ENCODE measurements around the gene SSR1. TPM values are rescaled to one million over a fixed set of nuclear protein-coding genes. Genes with fewer than 3 reads are reported as not detected.

The SSR1 gene
- total RNA-seq, 5 donors from 2014 or later (not counting 1 experiment from before 2014, with no cell fraction given) = 75.7 to 111 (median 100) TPM

DNA sequence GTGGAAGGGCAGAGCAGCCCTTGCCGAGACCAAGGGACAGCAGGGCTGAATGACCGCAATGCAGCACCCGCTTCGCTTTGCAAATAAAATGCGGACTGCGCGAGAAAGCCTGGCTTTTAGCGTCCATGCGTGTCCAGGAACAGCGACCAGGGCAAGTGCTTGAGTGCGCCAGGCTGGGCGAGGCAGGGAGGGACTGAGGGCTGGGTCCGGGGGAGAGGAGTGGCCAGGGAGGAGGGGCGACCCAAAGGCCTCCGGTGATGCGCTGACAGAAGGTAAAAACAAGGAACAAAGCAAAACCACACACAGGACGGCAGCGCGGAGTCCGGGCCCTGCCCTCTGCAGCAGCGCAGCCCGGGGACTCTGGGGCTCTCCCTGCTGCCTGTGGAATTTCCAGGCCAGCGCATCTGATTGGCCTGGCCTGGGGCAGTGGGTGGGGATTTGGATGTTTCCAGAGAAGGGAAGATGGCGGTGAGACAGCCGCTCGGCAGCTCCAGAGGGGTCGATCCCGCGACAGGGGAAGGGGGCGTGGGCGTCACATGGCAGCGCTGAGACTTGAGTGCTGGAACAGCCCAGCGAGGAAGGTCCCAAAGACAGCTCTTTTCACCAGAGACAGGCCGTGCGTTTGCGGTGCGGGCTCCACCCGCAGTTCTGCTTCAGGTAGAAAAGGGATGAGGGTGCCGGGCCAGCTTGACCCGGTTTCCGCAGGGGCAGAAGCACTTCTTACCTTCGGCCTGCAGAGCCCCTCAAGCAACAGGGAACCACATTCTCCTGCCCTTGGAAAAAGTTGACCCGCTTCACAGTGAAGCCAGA lies 51.8 kb downstream of the SSR1 start:
- Mint-ChIP-seq H3K4me3 (peak overlapping the region; percentile 78 to 88 (median 81)), H3K36me3 (no peaks in the 10 kb centered on the region), H3K27ac (no peak overlapping the region), H3K27me3 (peaks cover 15 to 21% of the 10 kb centered on the region in 2 donors), H3K4me1 (peaks cover 16 to 21% (median 21%) of the 10 kb centered on the region in 3 donors), H3K9me3 (peaks cover 0 to 6% (median 0%) of the 10 kb centered on the region in 3 donors)
- Histone ChIP-seq H3K4me3 (ENCODE audit: control insufficient read depth in 1 of 2, extremely low read depth in 1 of 2, low read length in 1 of 2) (peak overlapping the region; percentile 50 to 75), H3K27ac (ENCODE audit: low read length) (no peak overlapping the region), H3K27me3 (replicated peaks in 1 of 2; ENCODE audit: control insufficient read depth in 2 of 2, extremely low read depth in 1 of 2, insufficient read depth in 2 of 2, low read length in 1 of 2) (peaks cover 0 to 36% of the 10 kb centered on the region in 2 experiments), H3K4me1 (ENCODE audit: control insufficient read depth in 1 of 2, extremely low read depth in 1 of 2, insufficient read depth in 2 of 2, low read length in 2 of 2) (peaks cover 0 to 17% of the 10 kb centered on the region in 2 experiments), H3K9me3 (no peaks in the 10 kb centered on the region), H3K36me3 (ENCODE audit: control insufficient read depth in 2 of 2, extremely low read depth in 1 of 2, insufficient read depth in 1 of 2, low read length in 1 of 2) (no peaks in the 10 kb centered on the region)
- ChIA-PET CTCF (interaction anchor here in 1 of 2 donors (0.9 kb wide), 1 partner anchor 10 kb away, joined by 6 read pairs; no protein-coding TSS in a partner anchor), POLR2A (no interaction called here)
- peak in 22 of 35 experiments; percentile 2 to 54 (median 14) for DNase-seq
- WGBS (ENCODE audit: insufficient coverage) = 8% methylated on average over 35 of the region's 43 CpGs
- peak; percentile 54 to 82 (median 63) for ATAC-seq (replicated peaks in 1 of 4)

DNA sequence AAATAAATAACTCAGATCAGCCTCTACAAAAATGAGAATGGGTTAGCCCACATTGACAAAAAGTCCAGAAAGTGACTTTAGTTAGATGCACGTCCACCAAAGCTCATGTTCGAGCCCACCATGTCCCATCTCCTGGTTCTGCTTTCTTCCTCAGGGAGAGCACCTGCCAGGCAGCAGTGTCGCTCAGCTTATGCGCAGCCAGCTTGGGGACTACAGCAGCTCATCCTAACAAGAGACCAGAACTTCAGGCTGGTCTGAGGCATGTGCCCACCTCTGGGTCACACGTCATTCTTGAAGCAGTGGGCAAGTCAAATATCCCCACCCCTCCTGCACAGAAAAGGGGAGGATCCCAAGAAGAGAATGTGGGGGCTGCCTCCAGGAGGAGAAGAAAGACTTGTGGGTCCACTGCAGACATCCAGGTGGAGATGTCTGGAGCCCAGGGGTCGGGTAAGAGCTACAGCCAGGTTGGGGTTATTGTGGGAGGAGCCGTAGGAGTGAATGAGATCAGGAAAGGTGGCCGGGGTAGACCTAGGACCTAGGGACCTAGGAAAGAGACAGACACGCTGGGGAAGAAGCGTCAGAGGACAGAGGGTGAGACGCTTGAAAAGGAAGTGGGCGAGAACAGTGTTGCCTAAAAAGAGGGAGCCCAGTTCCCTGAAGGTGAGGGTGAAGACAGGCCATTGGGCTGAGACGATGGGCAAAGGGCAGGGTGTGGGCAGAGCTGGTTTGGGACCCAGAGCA lies 52.5 kb downstream of the SSR1 start:
- H3K27ac ChIP-seq (ENCODE audit: low read length) = no peak overlapping the region
- WGBS (ENCODE audit: insufficient coverage) = 48% methylated on average over 12 of the region's 13 CpGs
- ATAC-seq (replicated peaks in 1 of 4) (peak in 3 of 4 experiments; percentile 25 to 34 (median 30)), DNase-seq (no peak)
- H3K36me3 Mint-ChIP-seq = no peaks in the 10 kb centered on the region
- H3K36me3 ChIP-seq (ENCODE audit: control insufficient read depth in 2 of 2, extremely low read depth in 1 of 2, insufficient read depth in 1 of 2, low read length in 1 of 2) = no peaks in the 10 kb centered on the region
- no peaks in the 10 kb centered on the region for H3K9me3 ChIP-seq
- peak overlapping the region; percentile 50 to 75 for H3K4me3 ChIP-seq (ENCODE audit: control insufficient read depth in 1 of 2, extremely low read depth in 1 of 2, low read length in 1 of 2)
- ChIA-PET CTCF (no interaction called here), POLR2A (no interaction called here)
- H3K4me1 ChIP-seq (ENCODE audit: control insufficient read depth in 1 of 2, extremely low read depth in 1 of 2, insufficient read depth in 2 of 2, low read length in 2 of 2) = peaks cover 0 to 17% of the 10 kb centered on the region in 2 experiments
- H3K4me1 Mint-ChIP-seq = peaks cover 16 to 21% (median 21%) of the 10 kb centered on the region in 3 donors
- H3K27me3 Mint-ChIP-seq = peaks cover 15 to 21% of the 10 kb centered on the region in 2 donors
- H3K4me3 Mint-ChIP-seq = peak overlapping the region; percentile 78 to 88 (median 81)
- H3K27ac Mint-ChIP-seq = peak overlapping the region in 1 of 2 donors; percentile 8
- peaks cover 0 to 34% of the 10 kb centered on the region in 2 experiments for H3K27me3 ChIP-seq (replicated peaks in 1 of 2; ENCODE audit: control insufficient read depth in 2 of 2, extremely low read depth in 1 of 2, insufficient read depth in 2 of 2, low read length in 1 of 2)
- H3K9me3 Mint-ChIP-seq = no peaks in the 10 kb centered on the region

DNA sequence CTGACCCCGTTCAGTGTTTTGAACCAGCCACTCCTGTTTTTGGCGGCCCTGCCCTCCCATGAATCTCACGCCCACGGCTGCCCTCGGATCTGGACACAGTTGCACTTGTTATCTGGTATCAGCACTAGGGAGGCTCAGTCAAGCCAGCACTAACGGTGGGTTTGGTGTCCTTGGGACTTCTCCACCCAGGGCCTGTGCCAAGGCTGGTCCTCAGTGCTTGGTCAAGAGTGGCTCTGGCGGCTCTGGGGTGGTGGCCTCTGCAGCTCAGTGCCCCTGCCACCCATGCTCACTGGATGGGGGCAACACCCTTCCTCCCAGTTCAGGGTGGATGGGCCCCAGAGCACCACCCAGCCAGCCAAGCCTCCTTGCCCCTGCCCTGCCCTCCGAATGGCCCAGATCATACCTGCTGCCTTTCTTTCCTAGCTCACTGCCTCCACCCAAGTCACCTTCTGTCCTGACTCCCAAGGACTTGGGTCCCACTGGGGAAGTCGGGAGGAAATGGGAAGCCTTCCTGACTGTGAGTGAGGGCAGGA lies 54.7 kb downstream of the SSR1 start:
- Histone ChIP-seq H3K4me3 (ENCODE audit: control insufficient read depth in 1 of 2, extremely low read depth in 1 of 2, low read length in 1 of 2) (no peak overlapping the region), H3K4me1 (ENCODE audit: control insufficient read depth in 1 of 2, extremely low read depth in 1 of 2, insufficient read depth in 2 of 2, low read length in 2 of 2) (peaks cover 0 to 17% of the 10 kb centered on the region in 2 experiments), H3K27me3 (replicated peaks in 1 of 2; ENCODE audit: control insufficient read depth in 2 of 2, extremely low read depth in 1 of 2, insufficient read depth in 2 of 2, low read length in 1 of 2) (peaks cover 0 to 32% of the 10 kb centered on the region in 2 experiments), H3K9me3 (no peaks in the 10 kb centered on the region), H3K27ac (ENCODE audit: low read length) (no peak overlapping the region), H3K36me3 (ENCODE audit: control insufficient read depth in 2 of 2, extremely low read depth in 1 of 2, insufficient read depth in 1 of 2, low read length in 1 of 2) (no peaks in the 10 kb centered on the region)
- 83% methylated on average over 7 of the region's 9 CpGs for WGBS (ENCODE audit: insufficient coverage)
- peaks cover 15 to 21% of the 10 kb centered on the region in 2 donors for H3K27me3 Mint-ChIP-seq
- DNase-seq (no peak), ATAC-seq (replicated peaks in 1 of 4) (no peak)
- peak overlapping the region in 1 of 2 donors; percentile 28 for H3K27ac Mint-ChIP-seq
- H3K4me3 Mint-ChIP-seq = no peak overlapping the region
- H3K9me3 Mint-ChIP-seq = no peaks in the 10 kb centered on the region
- CTCF ChIA-PET = no interaction called here
- peaks cover 16 to 21% (median 21%) of the 10 kb centered on the region in 3 donors for H3K4me1 Mint-ChIP-seq
- no peaks in the 10 kb centered on the region for H3K36me3 Mint-ChIP-seq
- POLR2A ChIA-PET = no interaction called here

DNA sequence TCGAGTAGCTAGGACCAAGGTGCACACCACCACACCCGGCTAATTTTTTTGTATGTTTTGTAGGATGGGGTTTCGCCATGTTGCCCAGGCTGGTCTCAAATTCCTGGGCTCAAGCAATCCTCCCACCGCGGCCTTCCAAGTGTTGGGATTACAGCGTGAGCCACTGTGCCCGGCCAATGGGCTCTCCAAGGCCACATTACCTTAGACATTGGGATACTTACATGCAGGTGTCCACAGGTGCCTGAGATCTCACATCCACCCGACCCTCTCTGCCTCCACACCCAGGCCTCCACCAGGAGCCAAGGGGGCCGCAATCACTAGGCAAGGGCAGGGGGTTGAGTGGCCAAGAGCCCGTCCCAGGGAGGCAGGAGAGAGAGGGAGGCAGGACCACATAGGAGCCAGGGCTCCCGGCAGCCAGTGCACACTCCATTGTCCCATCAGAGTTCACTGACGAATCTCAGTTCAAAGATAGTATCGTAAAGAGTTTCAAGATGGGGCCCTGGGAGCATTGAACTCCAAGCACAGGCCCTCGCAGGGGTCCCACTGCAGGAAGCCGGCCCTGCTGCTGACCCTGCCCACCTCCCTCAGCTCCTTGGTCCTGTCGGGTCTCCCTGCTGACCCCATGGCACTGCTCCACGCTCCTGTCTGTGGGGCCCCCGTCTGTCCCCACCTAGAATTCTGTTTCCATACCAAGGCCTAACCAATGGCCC lies 55.3 kb downstream of the SSR1 start:
- Mint-ChIP-seq H3K27me3 (peaks cover 15 to 21% of the 10 kb centered on the region in 2 donors), H3K4me3 (no peak overlapping the region), H3K27ac (no peak overlapping the region), H3K9me3 (no peaks in the 10 kb centered on the region), H3K36me3 (no peaks in the 10 kb centered on the region), H3K4me1 (peaks cover 16 to 21% (median 21%) of the 10 kb centered on the region in 3 donors)
- 92% methylated on average over 12 of the region's 18 CpGs for WGBS (ENCODE audit: insufficient coverage)
- Histone ChIP-seq H3K4me3 (ENCODE audit: control insufficient read depth in 1 of 2, extremely low read depth in 1 of 2, low read length in 1 of 2) (no peak overlapping the region), H3K27me3 (replicated peaks in 1 of 2; ENCODE audit: control insufficient read depth in 2 of 2, extremely low read depth in 1 of 2, insufficient read depth in 2 of 2, low read length in 1 of 2) (peaks cover 0 to 32% of the 10 kb centered on the region in 2 experiments), H3K4me1 (ENCODE audit: control insufficient read depth in 1 of 2, extremely low read depth in 1 of 2, insufficient read depth in 2 of 2, low read length in 2 of 2) (peaks cover 0 to 17% of the 10 kb centered on the region in 2 experiments), H3K27ac (ENCODE audit: low read length) (no peak overlapping the region), H3K9me3 (no peaks in the 10 kb centered on the region), H3K36me3 (ENCODE audit: control insufficient read depth in 2 of 2, extremely low read depth in 1 of 2, insufficient read depth in 1 of 2, low read length in 1 of 2) (no peaks in the 10 kb centered on the region)
- ChIA-PET POLR2A (no interaction called here), CTCF (no interaction called here)
- DNase-seq (no peak), ATAC-seq (replicated peaks in 1 of 4) (no peak)

DNA sequence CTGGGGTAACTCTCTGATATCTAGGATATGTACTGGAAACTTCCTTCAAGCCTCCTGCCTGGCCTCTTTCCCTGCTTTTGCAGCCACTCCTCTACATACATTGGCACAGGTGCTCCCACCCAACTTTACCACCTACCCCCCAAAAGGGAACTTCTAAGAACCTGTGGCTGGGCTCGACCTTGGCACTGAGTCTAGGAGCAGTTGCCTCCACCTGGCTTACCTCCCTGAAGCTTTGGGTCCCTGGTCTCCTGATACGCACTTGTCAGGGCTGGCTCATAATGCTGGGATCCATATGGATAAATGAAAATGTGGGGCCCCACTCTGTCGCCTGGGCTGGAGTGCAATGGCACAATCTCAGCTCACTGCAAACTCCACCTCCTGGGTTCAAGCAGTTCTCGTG lies 56.2 kb downstream of the SSR1 start:
- H3K4me3 ChIP-seq (ENCODE audit: control insufficient read depth in 1 of 2, extremely low read depth in 1 of 2, low read length in 1 of 2) = no peak overlapping the region
- CTCF ChIA-PET = interaction anchor here in 1 of 2 donors (0.7 kb wide), 1 partner anchor 913 kb away, joined by 3 read pairs; no protein-coding TSS in a partner anchor
- peaks cover 7 to 19% of the 10 kb centered on the region in 2 donors for H3K27me3 Mint-ChIP-seq
- 70% methylated on average over 2 of the region's 4 CpGs for WGBS (ENCODE audit: insufficient coverage)
- H3K4me1 Mint-ChIP-seq = peaks cover 13 to 15% (median 14%) of the 10 kb centered on the region in 3 donors
- H3K27ac Mint-ChIP-seq = no peak overlapping the region
- H3K36me3 Mint-ChIP-seq = peaks cover 3% of the 10 kb centered on the region
- no peak overlapping the region for H3K27ac ChIP-seq (ENCODE audit: low read length)
- no peaks in the 10 kb centered on the region for H3K9me3 Mint-ChIP-seq
- ATAC-seq (replicated peaks in 1 of 4) (no peak), DNase-seq (no peak)
- POLR2A ChIA-PET = no interaction called here
- no peaks in the 10 kb centered on the region for H3K9me3 ChIP-seq
- peaks cover 0 to 28% of the 10 kb centered on the region in 2 experiments for H3K27me3 ChIP-seq (replicated peaks in 1 of 2; ENCODE audit: control insufficient read depth in 2 of 2, extremely low read depth in 1 of 2, insufficient read depth in 2 of 2, low read length in 1 of 2)
- H3K4me1 ChIP-seq (ENCODE audit: control insufficient read depth in 1 of 2, extremely low read depth in 1 of 2, insufficient read depth in 2 of 2, low read length in 2 of 2) = peaks cover 0 to 14% of the 10 kb centered on the region in 2 experiments
- no peak overlapping the region for H3K4me3 Mint-ChIP-seq
- peaks cover 0 to 4% of the 10 kb centered on the region in 2 donors for H3K36me3 ChIP-seq (ENCODE audit: control insufficient read depth in 2 of 2, extremely low read depth in 1 of 2, insufficient read depth in 1 of 2, low read length in 1 of 2)
